ENCODE data around the gene CACNG4. TPM values are rescaled to one million over a fixed set of nuclear protein-coding genes. Genes with fewer than 3 reads are reported as not detected.

Gene CACNG4
- total and polyA plus RNA-seq, 2 of the 4 experiments (the other 2 are of a cell fraction) = under 0.01 to 0.53 TPM

DNA sequence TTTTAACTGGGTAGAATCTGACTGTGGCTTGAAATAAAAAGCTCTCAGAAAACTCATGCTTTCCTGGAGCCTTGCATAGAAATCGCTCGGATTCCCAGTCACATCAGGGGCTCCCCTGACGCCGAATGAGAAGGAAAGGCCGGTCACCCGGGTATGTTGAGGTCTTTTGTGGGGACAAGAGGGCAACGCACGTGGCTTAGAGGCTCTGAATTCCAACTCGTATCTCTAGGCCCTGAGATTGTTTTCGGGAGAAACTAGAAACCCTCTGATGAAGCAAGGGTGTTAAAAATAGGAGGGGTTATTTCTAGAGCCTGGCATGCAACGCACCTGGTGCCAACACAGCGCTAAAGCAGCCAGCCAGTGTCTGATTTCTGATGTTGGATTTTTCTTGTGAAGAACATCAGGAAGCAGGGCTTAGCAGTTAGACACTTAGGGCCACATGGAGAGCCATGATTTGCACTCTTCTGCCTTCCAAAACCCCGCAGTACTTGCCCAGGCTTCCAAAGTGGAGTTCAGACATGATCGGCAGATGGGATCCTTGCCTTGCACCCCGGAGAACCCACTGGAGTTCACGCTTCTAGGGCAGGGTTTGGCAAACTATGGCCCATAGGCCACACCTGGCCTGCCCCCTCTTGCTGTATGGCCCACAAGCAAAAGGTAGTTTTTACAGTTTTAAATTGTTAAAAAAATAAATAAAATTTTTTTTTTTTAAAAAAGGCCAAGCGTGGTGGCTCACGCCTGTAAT, 92.4 kb downstream of the CACNG4 start (continued):
- TF ChIP-seq MXI1 (IDR thresholded peaks at IDR 0.05; ENCODE audit: borderline replicate concordance, low read depth, low read length) (no peak), SMC3 (IDR thresholded peaks at IDR 0.05; ENCODE audit: low read depth, low read length) (no peak), RAD21 (IDR thresholded peaks at IDR 0.05; ENCODE audit: low read length) (no peak), FOS (IDR thresholded peaks at IDR 0.05; ENCODE audit: low read depth, low read length) (no peak), NFE2L2 (IDR thresholded peaks at IDR 0.05; ENCODE audit: low read depth, low read length) (no peak), MAZ (IDR thresholded peaks at IDR 0.05; ENCODE audit: borderline replicate concordance, low read depth, low read length) (no peak)

DNA sequence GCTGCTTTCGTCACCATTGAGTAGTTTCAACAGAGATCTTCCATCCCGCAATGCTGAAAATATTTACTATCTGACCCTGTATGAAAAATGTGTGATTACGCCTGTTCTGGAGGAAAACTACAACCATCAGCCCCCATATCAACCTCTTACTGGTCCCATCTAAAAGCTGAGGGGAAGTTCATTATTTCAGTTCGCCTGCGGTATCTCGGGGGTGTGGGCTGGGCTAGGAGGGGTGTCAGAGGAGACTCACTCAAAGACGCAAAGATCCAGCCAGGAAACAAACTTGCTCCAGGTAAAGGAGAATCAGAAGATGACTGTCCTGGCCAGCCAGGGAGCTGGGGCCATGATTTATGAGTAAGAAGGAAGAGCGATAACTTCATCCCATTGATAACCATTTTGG, 93.5 kb downstream of the CACNG4 start:
- no peak overlapping the region for H2BK20ac ChIP-seq (ENCODE audit: low read depth, low read length)
- H4K91ac ChIP-seq (ENCODE audit: insufficient read depth, low read depth, low read length) = no peak overlapping the region
- H3K4ac ChIP-seq (ENCODE audit: low read depth, low read length) = no peak overlapping the region
- no peaks in the 10 kb centered on the region for H3K36me3 ChIP-seq (ENCODE audit: control insufficient read depth, insufficient read depth, low read length)
- intact Hi-C loops (cut with micrococcal nuclease) = no loop called here
- H3K14ac ChIP-seq (replicated peaks; ENCODE audit: low read depth, low read length) = no peak overlapping the region
- TF ChIP-seq CEBPB (IDR thresholded peaks at IDR 0.05; ENCODE audit: low read depth, low read length) (no peak), RAD21 (IDR thresholded peaks at IDR 0.05; ENCODE audit: low read length) (no peak), MXI1 (IDR thresholded peaks at IDR 0.05; ENCODE audit: borderline replicate concordance, low read depth, low read length) (no peak), FOS (IDR thresholded peaks at IDR 0.05; ENCODE audit: low read depth, low read length) (no peak), RCOR1 (IDR thresholded peaks at IDR 0.05; ENCODE audit: insufficient replicate concordance, low read length) (no peak)
- TF ChIP-seq, protein P1, sequence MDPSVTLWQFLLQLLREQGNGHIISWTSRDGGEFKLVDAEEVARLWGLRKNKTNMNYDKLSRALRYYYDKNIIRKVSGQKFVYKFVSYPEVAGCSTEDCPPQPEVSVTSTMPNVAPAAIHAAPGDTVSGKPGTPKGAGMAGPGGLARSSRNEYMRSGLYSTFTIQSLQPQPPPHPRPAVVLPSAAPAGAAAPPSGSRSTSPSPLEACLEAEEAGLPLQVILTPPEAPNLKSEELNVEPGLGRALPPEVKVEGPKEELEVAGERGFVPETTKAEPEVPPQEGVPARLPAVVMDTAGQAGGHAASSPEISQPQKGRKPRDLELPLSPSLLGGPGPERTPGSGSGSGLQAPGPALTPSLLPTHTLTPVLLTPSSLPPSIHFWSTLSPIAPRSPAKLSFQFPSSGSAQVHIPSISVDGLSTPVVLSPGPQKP (IDR thresholded peaks at IDR 0.05; ENCODE audit: borderline replicate concordance, low read depth, low read length) = no peak
- TF ChIP-seq, protein P2, sequence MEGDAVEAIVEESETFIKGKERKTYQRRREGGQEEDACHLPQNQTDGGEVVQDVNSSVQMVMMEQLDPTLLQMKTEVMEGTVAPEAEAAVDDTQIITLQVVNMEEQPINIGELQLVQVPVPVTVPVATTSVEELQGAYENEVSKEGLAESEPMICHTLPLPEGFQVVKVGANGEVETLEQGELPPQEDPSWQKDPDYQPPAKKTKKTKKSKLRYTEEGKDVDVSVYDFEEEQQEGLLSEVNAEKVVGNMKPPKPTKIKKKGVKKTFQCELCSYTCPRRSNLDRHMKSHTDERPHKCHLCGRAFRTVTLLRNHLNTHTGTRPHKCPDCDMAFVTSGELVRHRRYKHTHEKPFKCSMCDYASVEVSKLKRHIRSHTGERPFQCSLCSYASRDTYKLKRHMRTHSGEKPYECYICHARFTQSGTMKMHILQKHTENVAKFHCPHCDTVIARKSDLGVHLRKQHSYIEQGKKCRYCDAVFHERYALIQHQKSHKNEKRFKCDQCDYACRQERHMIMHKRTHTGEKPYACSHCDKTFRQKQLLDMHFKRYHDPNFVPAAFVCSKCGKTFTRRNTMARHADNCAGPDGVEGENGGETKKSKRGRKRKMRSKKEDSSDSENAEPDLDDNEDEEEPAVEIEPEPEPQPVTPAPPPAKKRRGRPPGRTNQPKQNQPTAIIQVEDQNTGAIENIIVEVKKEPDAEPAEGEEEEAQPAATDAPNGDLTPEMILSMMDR (conservative IDR thresholded peaks at IDR 0.05; ENCODE audit: low read depth, low read length) = no peak
- H3K18ac ChIP-seq (ENCODE audit: low read depth, low read length) = no peak overlapping the region
- H3K9ac ChIP-seq (ENCODE audit: low read depth, low read length) = no peak overlapping the region
- peaks cover 4% of the 10 kb centered on the region; the same call in 1 of the 2 replicates for H3K27me3 ChIP-seq (ENCODE audit: control insufficient read depth, insufficient read depth, low read length)
- H2BK15ac ChIP-seq (ENCODE audit: low read depth, low read length) = no peak overlapping the region
- no TSS peak for BruUV-seq (replicated peaks)
- H3K56ac ChIP-seq (ENCODE audit: extremely low read depth, insufficient read depth, low read length) = no peak overlapping the region
- H4K20me1 ChIP-seq (ENCODE audit: insufficient read depth, low read length) = 0 out of 2 replicates have a peak, but pooled peaks cover 4% of the 10 kb centered on the region
- H2AK5ac ChIP-seq (ENCODE audit: low read depth, low read length) = no peak overlapping the region
- no peak overlapping the region for H3K27ac ChIP-seq (ENCODE audit: insufficient read depth, low read length)
- H4K5ac ChIP-seq (ENCODE audit: low read depth, low read length) = no peak overlapping the region
- dilution Hi-C loops (cut with HindIII; ENCODE audit: low sequenced_read_pairs, unreplicated experiment) = no loop called here
- POLR2A ChIA-PET (ENCODE audit: unreplicated experiment) = no interaction called here
- DNase-seq (no peak), ATAC-seq (ENCODE audit: low read depth) (no peak)
- no peak overlapping the region for H4K8ac ChIP-seq (ENCODE audit: low read depth in 2 of 2, low read length in 2 of 2)
- CTCF ChIA-PET = no interaction called here
- H3K79me1 ChIP-seq (ENCODE audit: low read depth in 1 of 2, low read length in 2 of 2) = no peaks in the 10 kb centered on the region
- H3K4me1 ChIP-seq (ENCODE audit: control insufficient read depth, insufficient read depth, low read length) = peaks cover 1% of the 10 kb centered on the region; the same call in 1 of the 2 replicates
- WGBS, 2 experiments (ENCODE audit: extremely low coverage in 2 of 2, insufficient read length in 1 of 2) = no CpG with 5 or more reads among the region's 8 CpGs
- H3K9me1 ChIP-seq (ENCODE audit: insufficient read depth, low read length) = peaks cover 5% of the 10 kb centered on the region
- no peak overlapping the region for H3K4me3 ChIP-seq (ENCODE audit: insufficient read depth, low read depth, low read length)
- no peak overlapping the region for H2BK120ac ChIP-seq (ENCODE audit: low read depth, low read length)
- no peak overlapping the region for H3K23ac ChIP-seq (ENCODE audit: low read depth, low read length)
- no peak overlapping the region for H2BK5ac ChIP-seq (ENCODE audit: low read depth, low read length, poor library complexity, severe bottlenecking)
- no peaks in the 10 kb centered on the region for H3K9me3 ChIP-seq (ENCODE audit: control insufficient read depth, insufficient read depth, low read length)
- no peak overlapping the region for H2AFZ ChIP-seq (replicated peaks; ENCODE audit: low read length, poor library complexity)
- in situ Hi-C loops (cut with MboI; ENCODE audit: low sequenced_read_pairs) = no loop called here
- H3K4me2 ChIP-seq (ENCODE audit: low read depth, low read length) = no peak overlapping the region
- no peak overlapping the region for H2AK9ac ChIP-seq (replicated peaks; ENCODE audit: low read depth, low read length, poor library complexity)

All from IMR-90 (cell line).